ENCODE measurements around the gene DNAH12.
"Not testable (repeated sequence)": the region's sequence is repeated elsewhere in the genome, so short reads cannot be mapped to it uniquely, and the experiment has no call there.

DNA sequence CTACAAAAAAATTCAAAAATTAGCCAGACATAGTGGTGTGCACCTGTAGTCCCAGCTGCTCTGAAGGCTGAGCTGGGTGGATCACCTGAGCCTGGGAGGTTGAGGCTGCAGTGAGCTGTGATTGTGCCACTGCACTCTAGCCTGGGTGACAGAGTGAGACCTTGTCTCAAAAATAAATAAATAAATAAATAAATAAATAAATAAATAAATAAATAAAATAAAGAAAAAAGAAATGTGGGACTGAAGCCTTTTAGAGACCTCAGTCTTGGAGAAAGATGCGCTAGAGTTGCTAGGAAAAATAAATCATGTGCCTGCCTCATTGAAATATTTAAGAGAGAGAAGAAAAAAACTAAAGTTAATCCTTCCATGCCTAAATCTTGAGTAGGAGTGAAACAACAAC, 187.9 kb downstream of the DNAH12 start:
- not testable (repeated sequence) for TF ChIP-seq ZNF565 (CRISPR knock-in tag; conservative IDR thresholded peaks at IDR 0.05; ENCODE audit: low read depth); RARB (CRISPR knock-in tag; IDR thresholded peaks at IDR 0.05); OSR1 (CRISPR knock-in tag; IDR thresholded peaks at IDR 0.05)
